Osteoblast (primary cell): Measurements from ENCODE around the gene NUAK2. TPM values are rescaled to one million over a fixed set of nuclear protein-coding genes. Genes with fewer than 3 reads are reported as not detected.

ENCODE experiments used
- DNase-seq: peaks from one replicate; pipeline ENCODE4 v3.0.0; 2011; ENCODE audit warnings: low spot score, mixed read lengths; ENCODE audit not compliant: insufficient read length; ENCODE audit errors: missing footprints
- H2AFZ ChIP-seq: 2 replicates; pipeline ENCODE4 v1.6.0; 2011; ENCODE audit warnings: mild to moderate bottlenecking, low read length
- H3K27ac ChIP-seq: 2 replicates; pipeline ENCODE4 v1.5.1; 2011; ENCODE audit warnings: mild to moderate bottlenecking, low read depth, low read length, moderate library complexity
- H3K27me3 ChIP-seq: 2 replicates; pipeline ENCODE4 v1.6.0; 2012; ENCODE audit warnings: mild to moderate bottlenecking, control low read depth, inconsistent platforms, low read length, moderate library complexity; ENCODE audit not compliant: insufficient read depth
- H3K36me3 ChIP-seq: 2 replicates; pipeline ENCODE4 v1.5.1; 2011; ENCODE audit warnings: mild to moderate bottlenecking, low read length, control low read depth, moderate library complexity; ENCODE audit not compliant: insufficient read depth
- H3K4me1 ChIP-seq: 2 replicates; pipeline ENCODE4 v1.5.1; 2011; ENCODE audit warnings: mild to moderate bottlenecking, low read length, control low read depth, moderate library complexity; ENCODE audit not compliant: insufficient read depth
- H3K4me2 ChIP-seq: 2 replicates; pipeline ENCODE4 v1.6.0; 2011; ENCODE audit warnings: mild to moderate bottlenecking, low read length; ENCODE audit not compliant: insufficient read depth
- H3K4me3 ChIP-seq: fragments of 200-600 bp; sonication (generic); 3 replicates; pipeline ENCODE4 v1.5.1; 2012; ENCODE audit warnings: mild to moderate bottlenecking, low read length, inconsistent platforms; ENCODE audit not compliant: insufficient read depth
- H3K79me2 ChIP-seq: 2 replicates; pipeline ENCODE4 v1.6.0; 2012; ENCODE audit warnings: mild to moderate bottlenecking, low read length, control low read depth, inconsistent platforms; ENCODE audit not compliant: insufficient read depth
- H3K9me3 ChIP-seq: 2 replicates; pipeline ENCODE4 v1.5.1; 2011; ENCODE audit warnings: low read depth, low read length, control low read depth
- H4K20me1 ChIP-seq: 2 replicates; pipeline ENCODE4 v1.6.0; 2012; ENCODE audit warnings: mild to moderate bottlenecking, low read length, control low read depth; ENCODE audit not compliant: insufficient read depth
- total RNA-seq: library from RNA; depleted of rRNA; stranded (reverse); fragments of >200 nt; gene quantifications from 2 replicates; pipeline ENCODE4 v1.2.3, GENCODE V29; 2012
- TF ChIP-seq, protein P1 (sequence below): IDR thresholded peaks from 2 replicates; pipeline ENCODE4 v1.5.1; 2011; ENCODE audit warnings: mild to moderate bottlenecking, low read depth, low read length, moderate library complexity; ENCODE audit errors: extremely low read depth

Gene NUAK2
- total RNA-seq, 1 donor: 3.6 TPM

DNA sequence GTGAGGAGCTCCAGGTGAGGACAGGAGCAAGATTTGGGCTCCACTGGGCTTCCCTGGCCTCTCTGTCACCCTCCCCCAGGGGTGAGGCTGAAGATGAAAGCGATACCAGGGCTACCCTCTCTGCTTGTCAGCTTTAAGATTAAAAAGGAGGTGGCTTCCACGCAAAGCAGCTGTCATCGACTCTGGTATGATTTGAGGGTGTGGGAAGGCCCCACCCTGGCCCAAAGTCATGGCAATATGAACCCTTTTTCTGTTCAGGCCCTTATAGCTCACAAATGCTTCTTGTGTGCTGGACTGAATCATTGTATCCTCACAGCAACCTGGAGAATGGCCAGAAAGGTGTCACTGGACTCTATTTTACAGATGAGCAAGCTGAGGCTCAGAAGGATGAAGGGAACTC is 41.6 kb downstream of the NUAK2 start:
- peaks cover 12% of the 10 kb centered on the region for H3K4me1 ChIP-seq
- no peaks in the 10 kb centered on the region for H3K36me3 ChIP-seq
- H4K20me1 ChIP-seq: no peaks in the 10 kb centered on the region
- DNase-seq: peak; percentile 59
- H3K9me3 ChIP-seq: no peaks in the 10 kb centered on the region
- no peak overlapping the region for H3K4me2 ChIP-seq
- H2AFZ ChIP-seq: no peak overlapping the region
- no peaks in the 10 kb centered on the region for H3K79me2 ChIP-seq
- TF ChIP-seq, protein P1, sequence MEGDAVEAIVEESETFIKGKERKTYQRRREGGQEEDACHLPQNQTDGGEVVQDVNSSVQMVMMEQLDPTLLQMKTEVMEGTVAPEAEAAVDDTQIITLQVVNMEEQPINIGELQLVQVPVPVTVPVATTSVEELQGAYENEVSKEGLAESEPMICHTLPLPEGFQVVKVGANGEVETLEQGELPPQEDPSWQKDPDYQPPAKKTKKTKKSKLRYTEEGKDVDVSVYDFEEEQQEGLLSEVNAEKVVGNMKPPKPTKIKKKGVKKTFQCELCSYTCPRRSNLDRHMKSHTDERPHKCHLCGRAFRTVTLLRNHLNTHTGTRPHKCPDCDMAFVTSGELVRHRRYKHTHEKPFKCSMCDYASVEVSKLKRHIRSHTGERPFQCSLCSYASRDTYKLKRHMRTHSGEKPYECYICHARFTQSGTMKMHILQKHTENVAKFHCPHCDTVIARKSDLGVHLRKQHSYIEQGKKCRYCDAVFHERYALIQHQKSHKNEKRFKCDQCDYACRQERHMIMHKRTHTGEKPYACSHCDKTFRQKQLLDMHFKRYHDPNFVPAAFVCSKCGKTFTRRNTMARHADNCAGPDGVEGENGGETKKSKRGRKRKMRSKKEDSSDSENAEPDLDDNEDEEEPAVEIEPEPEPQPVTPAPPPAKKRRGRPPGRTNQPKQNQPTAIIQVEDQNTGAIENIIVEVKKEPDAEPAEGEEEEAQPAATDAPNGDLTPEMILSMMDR: no peak
- no peaks in the 10 kb centered on the region for H3K27me3 ChIP-seq
- H3K27ac ChIP-seq: no peak overlapping the region
- H3K4me3 ChIP-seq: no peak overlapping the region

DNA sequence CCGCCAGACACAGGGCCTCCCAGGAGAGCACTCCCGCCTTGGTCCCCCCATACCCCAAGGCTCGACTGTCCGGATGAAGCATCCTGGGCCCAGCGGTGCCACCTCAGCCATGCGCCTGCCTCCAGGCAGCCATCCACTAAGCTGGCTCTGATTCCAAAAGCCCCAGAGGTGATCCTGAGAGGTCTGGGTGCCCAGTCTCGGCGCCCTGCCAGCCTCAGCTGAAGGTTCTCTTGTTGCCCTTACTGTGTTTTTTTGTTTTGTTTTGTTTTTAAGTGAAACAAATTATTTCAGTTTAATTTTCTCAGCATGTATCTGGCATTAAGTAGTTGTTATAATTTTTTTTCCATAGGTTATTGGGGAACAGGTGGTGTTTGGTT is 44.9 kb downstream of the NUAK2 start:
- Histone ChIP-seq H2AFZ (no peak overlapping the region), H3K79me2 (no peaks in the 10 kb centered on the region), H3K27ac (no peak overlapping the region), H3K9me3 (no peaks in the 10 kb centered on the region), H3K36me3 (no peaks in the 10 kb centered on the region), H3K4me1 (peaks cover 1% of the 10 kb centered on the region), H3K4me3 (no peak overlapping the region), H4K20me1 (no peaks in the 10 kb centered on the region), H3K27me3 (no peaks in the 10 kb centered on the region), H3K4me2 (no peak overlapping the region)
- TF ChIP-seq, protein P1: no peak
- DNase-seq: peak; percentile 39

DNA sequence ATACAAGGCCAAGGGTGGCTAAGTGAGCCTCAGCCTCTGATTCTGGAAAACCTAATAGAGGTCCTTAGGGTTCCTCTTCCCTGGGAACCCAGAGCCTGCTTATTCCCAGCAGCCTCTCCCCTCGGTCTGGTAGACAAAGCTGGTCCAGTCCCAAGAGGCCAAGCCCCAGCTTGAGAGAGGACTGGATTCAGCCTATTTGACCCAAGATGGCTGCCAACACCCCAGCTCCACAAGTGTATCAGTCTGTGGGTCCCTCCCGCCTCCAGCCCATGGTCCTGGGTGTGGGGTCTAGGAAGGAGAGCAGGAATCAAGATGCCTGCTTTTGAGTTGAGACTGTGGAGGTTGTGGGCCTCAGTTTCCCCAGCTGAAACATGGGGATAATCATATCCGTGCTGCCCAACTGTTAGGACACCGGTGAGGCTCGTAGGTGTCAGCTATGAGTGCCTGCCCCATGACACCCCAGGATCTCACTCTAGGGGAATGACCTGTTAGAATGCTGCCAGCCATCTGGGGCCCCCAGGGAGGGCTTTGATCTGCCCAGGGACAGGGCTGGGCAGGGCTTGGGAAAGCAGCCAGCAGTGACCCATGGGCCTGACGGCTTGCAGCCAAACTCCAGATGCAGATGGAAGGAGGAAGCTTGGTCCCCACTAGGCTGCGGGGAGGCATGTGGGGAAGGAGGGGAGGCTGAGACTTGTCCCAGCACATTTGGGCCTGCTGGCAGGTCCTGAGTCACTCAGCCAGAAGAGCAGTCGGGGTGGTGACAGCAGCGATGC is 45.4 kb downstream of the NUAK2 start:
- H3K36me3 ChIP-seq: no peaks in the 10 kb centered on the region
- no peaks in the 10 kb centered on the region for H3K27me3 ChIP-seq
- H3K4me3 ChIP-seq: no peak overlapping the region
- TF ChIP-seq, protein P1: no peak
- H2AFZ ChIP-seq: no peak overlapping the region
- no peaks in the 10 kb centered on the region for H3K79me2 ChIP-seq
- no peak overlapping the region for H3K27ac ChIP-seq
- no peaks in the 10 kb centered on the region for H3K9me3 ChIP-seq
- peaks cover 7% of the 10 kb centered on the region for H3K4me1 ChIP-seq
- no peaks in the 10 kb centered on the region for H4K20me1 ChIP-seq
- H3K4me2 ChIP-seq: no peak overlapping the region
- DNase-seq: peak; percentile 50

DNA sequence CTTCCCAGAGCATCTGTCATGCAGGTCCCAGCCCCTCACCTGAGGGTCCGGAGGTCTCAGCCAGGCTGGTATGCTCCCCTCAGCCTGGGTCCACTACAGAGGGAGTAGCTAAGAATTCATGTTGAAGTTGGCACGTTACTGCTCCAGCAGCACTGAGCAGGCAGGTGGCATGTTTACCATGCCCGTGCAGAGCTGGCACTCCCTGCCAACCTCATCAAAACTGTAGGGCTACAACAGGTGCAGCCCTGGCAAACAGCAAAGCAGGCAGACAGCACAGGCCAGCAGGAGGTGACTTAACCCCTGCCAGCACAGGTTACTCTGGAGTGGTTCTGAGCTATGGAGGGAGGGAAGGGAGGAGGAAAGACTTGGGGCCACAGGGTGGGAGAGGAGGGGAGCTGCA is 46.4 kb downstream of the NUAK2 start:
- no peaks in the 10 kb centered on the region for H3K36me3 ChIP-seq
- no peaks in the 10 kb centered on the region for H4K20me1 ChIP-seq
- H3K9me3 ChIP-seq: no peaks in the 10 kb centered on the region
- no peaks in the 10 kb centered on the region for H3K27me3 ChIP-seq
- H3K79me2 ChIP-seq: no peaks in the 10 kb centered on the region
- H2AFZ ChIP-seq: no peak overlapping the region
- TF ChIP-seq, protein P1: no peak
- H3K27ac ChIP-seq: no peak overlapping the region
- H3K4me1 ChIP-seq: peaks cover 17% of the 10 kb centered on the region
- peak; percentile 47 for DNase-seq
- H3K4me2 ChIP-seq: no peak overlapping the region
- no peak overlapping the region for H3K4me3 ChIP-seq
